NOMO-1 treated with dmso at 0.1 percent for 144 hours (cell line): Measurements from ENCODE around the gene GPHN.

Experiments used
- DNase-seq: peaks from one replicate; lab custom pipeline; 2025; ENCODE audit not compliant: unreplicated experiment; lab: John Stamatoyannopoulos, UW

The GPHN gene

DNA sequence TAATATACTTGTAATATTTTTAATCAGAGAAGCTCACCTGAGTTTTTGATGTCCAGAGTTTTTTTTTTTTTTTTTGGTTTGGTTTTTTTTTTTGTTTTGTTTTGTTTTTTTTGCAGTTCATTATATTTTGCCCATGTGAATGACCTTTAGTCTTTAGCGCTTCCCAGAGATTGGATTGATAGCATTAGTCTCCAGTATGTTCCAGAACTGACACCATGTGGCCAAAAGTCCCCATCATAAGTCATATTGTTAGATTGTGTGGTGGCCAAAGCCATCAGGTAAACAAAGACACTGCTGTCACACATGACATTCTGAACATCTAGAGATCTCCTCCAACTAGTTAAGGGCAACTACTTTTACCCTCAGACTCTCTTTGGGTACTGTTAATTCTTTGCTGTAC is 408.5 kb downstream of the GPHN start:
- no peak for DNase-seq

DNA sequence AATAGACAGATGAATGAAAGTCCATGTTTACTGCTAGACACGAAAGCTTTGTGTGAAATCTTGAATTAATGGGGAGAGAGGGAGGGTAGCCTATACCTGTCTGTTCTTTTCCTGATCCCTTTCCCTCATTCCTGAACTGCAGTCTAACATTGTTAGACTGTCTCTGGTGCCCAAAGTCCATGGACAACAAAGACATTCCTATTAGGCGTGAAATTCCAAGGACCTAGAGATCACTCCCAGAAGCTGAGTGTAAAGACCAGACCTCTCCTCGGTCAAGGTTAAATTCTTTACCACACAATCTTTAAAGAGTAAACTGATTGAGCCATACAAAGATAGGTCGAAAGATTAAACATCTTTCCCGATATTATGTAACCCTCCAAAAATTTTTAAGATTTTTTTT is 410.6 kb downstream of the GPHN start:
- DNase-seq: no peak

DNA sequence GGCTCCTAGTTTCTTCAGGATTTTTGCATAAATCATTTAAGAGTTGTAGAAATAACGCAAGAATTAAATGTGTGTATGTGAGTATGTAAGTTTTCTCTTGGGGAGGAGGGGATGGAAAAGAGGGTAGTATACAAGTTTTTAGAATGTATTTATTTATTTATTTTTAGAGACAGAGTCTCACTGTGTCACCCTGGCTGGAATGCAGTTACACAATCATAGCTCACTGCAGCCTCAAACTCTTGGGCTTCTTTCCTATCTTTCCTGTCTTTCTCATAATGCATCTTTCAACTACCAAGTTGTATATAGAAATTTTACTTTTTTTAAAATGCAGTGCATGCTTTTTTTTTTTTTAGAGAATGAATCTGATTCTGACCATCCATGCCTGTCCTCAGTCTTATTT is 412.2 kb downstream of the GPHN start:
- DNase-seq: no peak

DNA sequence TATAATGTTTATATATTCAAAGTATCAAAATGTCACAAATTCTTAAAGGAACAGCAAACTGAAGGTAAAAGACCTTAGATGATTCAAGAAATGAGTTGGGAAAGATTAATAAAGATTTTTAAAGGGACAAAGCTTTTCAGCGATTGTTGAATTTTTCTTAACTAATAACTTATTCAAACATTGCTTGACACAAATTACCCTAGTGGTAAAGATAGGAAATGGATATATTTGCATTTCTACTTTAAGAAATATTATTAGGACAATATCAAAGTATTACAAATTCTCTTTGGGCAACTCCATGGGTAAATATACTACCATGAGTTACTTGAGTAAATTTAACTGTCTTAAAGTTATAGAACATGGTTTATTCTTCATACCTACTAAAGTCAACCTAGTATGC is 415.3 kb downstream of the GPHN start:
- DNase-seq: no peak

DNA sequence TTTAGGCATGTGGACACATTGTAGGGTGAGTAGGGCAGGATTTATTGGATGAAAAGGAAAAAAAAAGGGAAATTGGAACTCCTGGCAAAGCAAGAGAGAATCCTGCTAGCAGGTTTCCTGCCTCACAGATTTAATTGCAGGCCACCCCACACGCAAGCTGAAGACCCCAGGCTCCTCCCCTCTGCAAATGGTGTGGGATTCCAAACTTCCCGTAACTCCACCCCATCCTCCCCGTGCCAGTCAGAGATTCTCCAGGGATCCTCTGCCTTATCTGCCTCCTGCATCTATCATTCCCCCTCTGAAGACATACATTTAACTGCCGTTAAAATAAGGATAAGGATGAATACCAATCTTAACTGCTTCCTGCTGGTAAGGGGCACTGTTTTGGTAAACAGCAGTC is 431.5 kb downstream of the GPHN start:
- no peak for DNase-seq

DNA sequence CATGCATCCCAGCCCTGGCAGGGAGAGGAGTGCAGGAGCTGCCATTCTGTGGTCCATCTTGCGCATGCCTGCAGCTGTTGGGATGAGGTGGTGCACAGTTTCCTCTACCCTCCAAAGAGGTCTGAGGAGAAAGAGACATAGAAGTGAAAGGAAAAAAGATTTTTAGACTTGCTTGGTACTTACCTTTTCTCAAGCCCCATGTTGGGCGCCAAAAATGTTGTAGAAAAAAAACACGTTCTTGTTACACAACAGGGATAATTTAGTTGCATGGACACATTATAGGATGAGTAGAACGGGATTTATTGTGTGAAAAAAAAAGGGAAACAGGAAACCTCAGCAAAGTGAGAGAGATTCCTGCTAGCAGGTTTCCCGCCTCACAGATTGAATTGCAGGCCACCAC is 436.9 kb downstream of the GPHN start:
- no peak for DNase-seq

DNA sequence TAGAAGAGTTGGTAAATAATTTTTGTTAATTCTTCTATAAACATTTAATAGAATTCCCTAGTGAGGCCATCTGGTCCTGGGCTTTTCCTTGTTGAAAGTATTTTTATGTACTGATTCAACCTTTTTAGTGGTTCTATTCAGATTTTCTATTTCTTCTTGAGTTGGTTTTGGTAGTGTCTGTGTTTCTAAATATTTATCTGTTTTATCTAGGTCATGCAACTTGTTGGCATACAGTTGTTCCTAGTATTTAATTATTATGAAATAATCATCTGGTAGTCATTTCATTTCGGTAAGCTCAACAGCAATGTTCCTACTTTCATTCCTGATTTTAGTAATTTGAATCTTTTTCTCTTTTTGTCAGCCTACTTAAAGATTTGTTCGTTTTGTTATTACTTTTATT is 447.2 kb downstream of the GPHN start:
- DNase-seq: no peak

DNA sequence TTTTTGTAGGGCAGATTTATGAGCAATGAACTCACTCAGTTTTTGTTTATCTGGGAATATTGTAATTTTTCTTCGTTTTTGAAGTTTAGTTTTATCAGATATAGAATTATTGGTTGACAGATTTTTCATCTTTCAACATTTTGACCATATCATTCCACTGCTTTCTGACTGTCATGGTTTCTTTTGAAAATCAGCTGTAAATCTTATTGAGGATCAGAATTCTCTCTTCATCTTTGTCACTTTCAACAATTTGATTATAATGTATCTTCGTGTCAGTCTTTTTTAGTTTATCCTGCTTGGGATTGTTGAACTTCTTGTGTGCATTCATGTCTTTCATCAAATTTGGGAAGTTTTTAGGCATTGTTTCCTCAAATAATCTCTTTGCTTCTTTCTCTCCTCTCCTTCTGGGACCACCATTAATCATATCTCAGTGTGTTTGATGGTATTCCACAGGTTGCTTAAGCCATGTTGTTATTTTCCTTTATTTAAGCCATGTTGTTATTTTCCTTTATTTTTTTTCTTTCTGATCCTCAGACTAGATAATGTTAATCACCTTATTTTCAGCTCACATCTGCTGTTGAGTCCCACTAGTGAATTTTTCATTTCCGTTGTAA is 451.6 kb downstream of the GPHN start:
- DNase-seq: no peak

DNA sequence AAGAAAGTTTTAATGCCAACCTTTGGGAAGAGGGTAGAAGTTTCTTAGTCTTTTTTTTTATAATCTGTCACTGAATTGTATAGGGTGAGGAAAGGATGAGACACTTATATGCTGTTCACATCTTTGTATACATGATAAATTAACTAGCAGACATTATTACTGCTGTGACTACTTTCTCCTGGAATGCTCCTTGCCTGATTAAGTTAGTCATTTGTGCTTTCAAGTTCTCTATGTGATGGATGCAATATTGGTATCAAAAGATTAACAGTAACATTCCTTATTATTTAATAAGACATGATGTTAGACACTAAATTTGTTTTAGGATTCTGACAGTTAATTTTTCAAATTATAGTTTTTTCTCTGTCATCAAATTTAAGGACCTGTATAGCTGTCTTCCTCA is 457.9 kb downstream of the GPHN start:
- no peak for DNase-seq

DNA sequence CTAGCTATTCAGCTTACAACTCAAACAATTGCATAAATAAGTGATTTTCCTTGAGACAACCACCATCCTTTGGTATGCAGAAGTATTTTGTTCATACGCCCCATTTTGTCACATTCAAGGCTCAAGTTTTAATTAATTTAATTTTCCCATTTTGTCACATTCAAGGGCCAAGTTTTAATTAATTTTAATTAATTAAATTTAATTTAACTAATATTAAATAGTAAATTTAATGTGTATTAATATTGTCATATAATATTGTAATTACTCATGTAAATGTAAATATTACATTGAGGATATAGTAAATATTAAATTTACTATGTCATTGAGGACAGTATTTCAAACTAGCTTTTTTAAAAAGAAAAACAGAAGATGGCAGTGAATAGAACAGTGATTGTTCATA is 464.5 kb downstream of the GPHN start:
- DNase-seq: no peak

DNA sequence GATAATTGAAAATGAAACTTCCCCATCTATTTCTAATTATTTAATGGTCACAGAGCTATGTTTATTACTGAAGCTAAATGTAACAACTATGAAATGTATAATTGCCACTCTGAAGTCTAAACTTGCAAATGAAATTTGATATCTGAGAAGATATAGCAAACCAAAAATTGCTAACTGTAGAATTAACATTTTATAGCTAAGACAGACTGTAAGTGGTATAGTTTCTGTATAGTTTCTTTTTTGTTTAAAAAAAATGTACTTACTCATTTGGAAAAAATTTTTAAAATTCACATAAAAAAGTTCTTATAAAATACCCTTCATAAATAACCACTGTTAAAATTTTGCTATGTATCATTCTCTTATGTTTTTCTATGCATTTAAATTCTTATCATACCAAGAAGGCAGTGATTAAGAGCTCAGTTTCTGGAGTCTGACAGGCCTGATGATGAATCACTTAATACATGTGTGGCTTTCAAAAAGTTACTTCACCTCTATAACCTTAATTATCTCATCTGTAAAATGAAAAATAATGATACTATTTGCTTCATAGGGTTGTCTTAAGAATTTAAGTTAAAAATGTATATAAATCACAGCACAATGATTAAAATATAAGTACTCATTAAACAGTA is 466.6 kb downstream of the GPHN start:
- no peak for DNase-seq

DNA sequence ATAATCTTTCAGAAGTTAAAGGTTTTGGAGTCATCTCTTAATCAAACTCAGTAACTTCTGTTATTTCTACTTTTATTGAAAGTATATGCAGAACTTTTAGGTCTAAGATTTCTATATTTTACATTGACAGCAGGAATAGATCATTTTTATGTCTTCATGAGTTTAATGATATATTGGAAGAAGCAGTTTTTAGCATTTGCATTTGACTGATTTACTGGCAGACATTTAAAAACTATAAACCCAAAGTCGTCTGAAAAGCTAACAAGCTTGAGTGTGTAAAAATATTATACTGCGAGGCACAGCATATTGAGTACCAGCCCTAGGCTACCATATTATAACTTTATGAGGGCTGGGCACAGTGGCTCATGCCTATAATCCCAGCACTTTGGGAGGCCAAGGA is 467.3 kb downstream of the GPHN start:
- no peak for DNase-seq

DNA sequence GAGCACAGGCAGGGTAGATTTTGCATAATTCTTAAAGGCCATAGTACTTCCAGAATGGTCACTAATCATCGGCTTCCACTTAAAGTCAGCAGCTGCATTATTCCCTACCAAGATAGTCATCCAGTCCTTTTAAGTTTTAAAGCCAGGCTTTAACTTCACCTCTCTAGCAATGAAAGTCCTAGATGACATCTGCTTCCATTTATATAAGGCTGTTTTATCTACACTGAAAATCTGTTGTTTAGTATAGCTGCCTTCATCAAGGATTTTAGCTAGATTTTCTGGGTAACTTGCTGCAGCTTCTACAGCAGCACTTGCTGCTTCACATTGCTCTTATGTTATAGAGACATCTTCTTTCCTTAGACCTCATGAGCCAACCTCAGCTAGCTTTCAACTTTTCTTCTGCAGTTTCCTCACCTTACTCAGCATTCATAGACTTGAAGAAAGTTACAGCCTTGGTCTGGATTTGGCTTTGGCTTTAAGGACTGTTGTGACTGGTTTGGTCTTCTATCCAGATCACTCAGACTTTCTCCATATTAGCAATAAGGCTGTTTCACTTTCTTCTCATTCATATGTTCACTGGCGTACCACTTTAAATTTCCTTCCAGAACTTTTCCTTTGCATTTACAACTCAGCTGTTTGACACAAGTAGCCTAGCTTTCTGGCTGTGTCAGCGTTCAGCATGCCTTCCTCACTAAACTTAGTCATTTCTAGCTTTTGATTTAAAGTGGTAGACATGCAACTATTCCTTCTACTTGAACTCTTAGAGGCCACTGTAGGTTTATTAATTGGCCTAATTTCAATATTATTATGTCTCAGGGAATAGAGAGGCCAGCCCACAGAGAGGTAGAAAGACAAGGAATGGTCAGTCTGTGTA is 471.4 kb downstream of the GPHN start:
- no peak for DNase-seq

DNA sequence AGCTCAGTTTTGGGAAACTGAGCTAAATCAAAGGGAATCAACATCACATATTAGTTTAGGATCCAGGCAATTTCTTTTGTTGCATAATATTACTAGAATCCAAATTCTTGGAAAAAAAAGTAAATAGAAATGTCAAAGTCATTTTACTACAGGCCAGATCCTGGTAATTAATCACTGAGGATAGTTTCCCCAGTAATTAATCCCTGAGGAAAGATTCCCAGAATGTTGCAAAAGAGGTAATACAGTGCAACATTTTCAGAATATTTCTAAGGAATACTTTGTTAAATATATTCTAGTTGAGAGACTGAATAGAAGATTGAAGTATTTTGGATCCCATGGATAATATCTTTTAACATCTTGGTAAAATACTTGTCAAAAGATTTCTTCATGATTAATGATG is 474.3 kb downstream of the GPHN start:
- no peak for DNase-seq

DNA sequence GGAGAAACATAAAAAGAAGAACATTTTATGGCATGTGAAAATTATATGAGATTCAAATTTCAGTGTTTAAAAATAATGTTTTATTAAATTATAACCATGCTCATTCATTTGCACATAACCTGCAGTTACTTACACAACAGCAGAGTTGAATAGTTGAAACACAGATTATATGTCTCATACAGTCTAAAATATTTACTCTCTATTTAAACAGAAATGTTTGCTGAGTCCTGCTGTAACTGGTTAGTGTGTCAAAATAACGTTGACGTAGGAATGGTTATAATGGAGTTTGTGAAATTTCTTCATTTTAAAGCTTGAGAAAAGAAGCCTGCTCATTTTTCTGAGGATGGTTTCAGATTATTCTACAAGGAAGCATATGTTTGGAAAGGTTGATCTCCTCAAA is 484.8 kb downstream of the GPHN start:
- DNase-seq: no peak

DNA sequence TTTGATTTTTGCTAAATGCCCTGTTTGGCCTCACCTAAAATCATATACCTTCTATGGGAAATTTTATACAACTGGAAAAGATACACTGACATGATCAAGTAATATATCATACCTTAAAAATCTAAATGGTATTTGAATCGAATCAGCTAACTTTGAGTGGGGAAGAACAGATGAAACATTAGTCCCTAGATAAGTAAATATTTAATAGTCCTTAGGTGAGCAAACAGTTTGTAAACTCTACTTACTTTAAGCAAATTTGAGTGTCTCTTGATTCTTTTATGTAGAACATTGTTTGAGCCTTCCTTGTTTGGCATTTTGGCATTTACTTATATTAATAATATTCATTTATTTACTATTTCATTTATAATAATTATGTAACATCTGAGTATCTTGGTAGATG is 485.6 kb downstream of the GPHN start:
- DNase-seq: no peak

DNA sequence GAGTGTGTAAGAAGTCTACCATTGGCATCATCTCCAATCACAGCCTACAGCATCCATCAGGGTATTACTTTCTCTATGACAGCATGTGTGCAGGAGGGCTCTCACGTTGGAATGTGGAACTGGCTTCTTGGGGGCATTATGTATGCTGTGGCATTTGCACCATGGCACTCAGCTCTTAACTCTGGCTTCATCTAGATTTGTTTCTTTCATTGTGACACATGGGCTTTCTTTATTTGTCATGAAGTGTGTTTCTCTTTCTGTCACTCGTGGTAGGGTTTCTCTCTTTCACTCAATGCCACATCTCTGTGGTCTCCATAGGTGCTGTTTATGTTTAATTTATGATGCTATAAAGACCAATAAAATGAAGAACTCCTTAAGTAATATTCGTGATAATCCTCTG is 490.1 kb downstream of the GPHN start:
- no peak for DNase-seq

DNA sequence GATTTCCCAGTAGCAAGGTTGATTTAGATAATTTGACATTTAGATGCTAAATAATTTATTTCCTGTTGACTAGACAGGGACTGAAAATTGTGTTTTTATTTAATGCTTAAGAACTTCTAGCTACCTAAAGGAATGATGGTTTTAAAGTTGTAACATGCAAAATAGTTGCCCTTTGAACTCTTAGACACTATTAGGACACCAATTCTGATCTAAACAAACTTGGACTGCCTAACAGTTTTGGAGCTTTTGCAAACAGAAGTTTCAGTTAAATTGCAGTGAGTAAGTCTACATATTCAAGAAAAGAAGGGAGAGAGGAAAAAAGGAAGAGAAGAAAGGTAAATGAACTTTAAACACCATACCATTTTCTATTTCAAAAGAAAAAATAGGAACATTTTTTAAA is 492.0 kb downstream of the GPHN start:
- DNase-seq: no peak

DNA sequence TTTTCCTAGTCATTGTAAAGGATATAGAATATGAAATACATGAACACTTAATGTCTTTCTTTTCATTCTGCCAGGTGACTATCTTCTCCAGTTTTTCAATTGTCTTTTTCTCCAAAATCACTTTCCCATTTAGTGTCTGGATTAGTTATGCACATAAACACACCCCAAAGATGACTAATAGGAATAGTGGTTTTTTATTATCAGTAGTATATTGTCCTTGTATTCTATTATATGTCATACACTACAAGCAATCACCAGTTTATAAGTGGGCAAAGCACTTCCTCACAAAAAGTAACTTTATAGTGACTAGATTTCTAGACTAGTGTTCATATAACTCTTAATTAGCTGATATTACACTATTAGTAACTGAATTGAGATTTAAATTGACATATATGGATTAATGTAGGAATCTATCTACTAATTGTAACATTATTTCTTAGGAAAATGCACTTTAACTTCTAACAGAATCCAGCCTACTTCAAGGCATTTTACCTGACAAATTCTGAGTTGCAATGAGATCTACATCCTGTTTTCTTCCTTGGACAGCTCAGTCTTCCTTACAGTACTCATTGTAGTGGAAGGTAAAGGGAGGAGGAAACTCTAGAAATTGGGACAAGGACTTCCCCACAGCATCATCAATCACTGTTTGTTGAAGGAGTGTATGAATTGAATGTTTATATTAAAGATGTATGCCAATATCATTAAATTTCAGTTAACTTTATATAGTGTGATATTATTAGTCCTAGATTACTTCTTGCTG is 495.2 kb downstream of the GPHN start:
- DNase-seq: no peak

DNA sequence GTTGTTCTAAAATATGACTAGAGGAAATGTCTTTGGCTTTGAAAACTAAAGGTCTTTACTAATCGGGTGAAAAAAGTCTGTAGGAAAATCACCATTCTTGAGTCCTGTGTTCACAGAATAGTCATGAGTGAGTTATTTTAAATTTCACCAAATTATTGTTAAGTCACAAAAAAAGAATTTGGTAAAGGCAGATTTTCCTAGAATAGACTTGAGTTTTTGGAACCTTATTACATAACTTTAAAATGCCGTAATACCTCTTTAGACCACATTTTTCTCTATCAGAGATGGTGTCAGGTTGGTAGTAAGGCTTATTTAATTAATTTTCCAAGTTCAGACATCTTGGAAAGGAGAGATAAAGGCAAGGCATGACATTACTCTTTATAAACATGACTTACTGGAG is 496.6 kb downstream of the GPHN start:
- no peak for DNase-seq

DNA sequence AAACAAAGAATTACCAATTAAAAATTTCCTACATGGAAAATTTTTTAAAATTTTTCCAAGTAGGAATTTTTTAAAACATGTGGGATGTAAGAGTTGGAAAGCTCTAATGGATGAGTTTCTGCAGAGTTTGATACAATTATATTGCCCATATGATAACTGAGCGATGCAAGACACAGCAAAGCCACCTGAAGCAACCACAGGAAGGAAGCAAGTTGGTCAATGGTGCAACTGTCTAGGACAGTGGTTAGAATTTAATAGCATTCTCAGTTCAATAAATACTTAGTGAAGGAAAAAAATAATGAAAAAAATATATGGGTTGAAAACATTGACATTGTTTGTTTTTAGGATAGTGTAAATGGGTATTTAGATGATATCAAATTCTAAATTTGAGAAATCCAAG is 502.7 kb downstream of the GPHN start:
- DNase-seq: peak; percentile 17

DNA sequence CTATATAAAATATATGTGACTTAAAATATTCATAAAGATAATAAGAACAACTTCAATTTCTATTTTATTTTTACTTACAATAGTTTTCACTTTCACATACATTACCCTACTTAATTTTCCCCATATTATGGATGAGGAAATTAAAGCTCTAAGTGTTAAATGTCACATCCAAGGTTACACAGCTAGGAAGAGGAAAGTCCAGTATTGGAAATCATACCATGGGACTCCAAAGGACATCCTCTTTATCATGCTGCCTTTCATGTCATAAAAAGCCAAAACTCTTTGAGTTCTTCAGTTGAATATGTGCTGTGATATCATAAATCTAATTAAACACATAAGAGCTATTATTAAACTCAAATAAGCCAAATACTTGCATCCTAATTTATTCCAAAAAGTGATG is 508.9 kb downstream of the GPHN start:
- DNase-seq: no peak
